GM19240 (cell line): ENCODE results near the gene SRGAP1.
"Not testable (repeated sequence)": the region's sequence is repeated elsewhere in the genome, so short reads cannot be mapped to it uniquely, and the experiment has no call there.

ENCODE experiments used
- DNase-seq: peaks from one replicate; pipeline ENCODE4 v3.0.0; 2011; ENCODE audit warnings: low spot score; ENCODE audit not compliant: insufficient read length

SRGAP1 gene

GRCh38 chr12:64193931-64194330 lies 349.4 kb downstream of the SRGAP1 start:
- DNase-seq, result no peak

- DNase-seq, result no peak
Observed at GRCh38 chr12:64194333-64195149, 350.0 kb downstream of the SRGAP1 start.

DNA sequence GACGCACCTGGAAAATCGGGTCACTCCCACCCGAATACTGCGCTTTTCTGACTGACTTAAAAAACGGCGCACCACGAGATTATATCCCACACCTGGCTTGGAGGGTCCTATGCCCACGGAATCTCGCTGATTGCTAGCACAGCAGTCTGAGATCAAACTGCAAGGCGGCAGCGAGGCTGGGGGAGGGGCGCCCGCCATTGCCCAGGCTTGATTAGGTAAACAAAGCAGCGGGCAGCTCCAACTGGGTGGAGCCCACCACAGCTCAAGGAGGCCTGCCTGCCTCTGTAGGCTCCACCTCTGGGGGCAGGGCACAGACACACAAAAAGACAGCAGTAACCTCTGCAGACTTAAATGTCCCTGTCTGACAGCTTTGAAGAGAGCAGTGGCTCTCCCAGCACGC lies 351.3 kb downstream of the SRGAP1 start:
- DNase-seq, result not testable (repeated sequence)

DNA sequence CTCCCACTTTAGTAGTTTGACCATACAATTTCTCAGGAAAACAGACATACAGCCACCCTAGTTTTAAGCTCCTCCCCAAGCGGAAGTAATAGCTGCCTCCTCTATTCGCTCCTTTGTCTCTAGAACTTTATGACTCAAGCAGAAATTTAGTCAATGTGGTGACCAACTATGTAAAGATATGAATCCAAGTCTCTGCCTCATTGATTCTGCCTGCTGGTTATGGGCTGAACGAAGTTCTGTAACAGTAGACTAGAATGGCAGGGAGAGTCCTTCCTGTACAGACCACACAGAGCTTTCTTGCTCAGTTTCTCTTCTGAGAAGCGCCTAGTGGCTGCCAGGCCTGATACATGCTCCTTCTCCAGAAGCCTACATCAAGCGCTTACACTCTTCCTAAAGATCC lies 358.5 kb downstream of the SRGAP1 start:
- DNase-seq, result no peak

DNA sequence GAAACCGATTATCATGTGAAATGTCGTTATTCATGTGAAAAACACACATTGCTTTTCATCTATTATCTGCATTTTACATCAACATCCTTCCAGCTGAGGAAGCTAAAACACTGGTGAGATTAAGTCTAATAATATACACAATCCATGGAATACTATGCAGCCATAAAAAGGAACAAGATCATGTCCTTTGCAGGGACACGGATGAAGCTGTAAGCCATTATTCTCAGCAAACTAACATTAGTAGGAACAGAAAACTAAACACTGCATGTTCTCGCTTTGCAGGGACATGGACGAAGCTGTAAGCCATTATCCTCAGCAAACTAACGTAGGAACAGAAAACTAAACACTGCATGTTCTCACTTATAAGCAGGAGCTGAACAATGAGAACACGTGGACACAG lies 359.3 kb downstream of the SRGAP1 start:
- no peak for DNase-seq

DNA sequence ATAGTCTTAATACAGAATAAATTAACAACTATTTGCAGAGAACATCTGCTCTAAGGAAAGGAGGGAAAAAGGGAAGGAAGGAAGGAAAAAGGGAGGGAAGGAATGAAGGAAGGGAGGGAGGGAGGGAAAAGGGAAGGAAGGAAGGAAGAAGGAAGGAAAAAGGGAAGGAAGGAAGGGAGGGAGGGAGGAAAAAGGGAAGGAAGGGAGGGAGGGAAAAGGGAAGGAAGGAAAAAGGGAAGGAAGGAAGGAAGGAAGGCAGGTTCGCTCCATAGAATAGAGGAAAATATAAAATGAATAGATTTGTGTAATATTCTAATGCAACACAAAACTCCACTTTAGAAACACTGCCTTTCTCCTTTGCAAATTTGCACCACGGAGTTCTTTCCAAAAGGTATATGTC lies 361.0 kb downstream of the SRGAP1 start:
- no peak for DNase-seq

GRCh38 chr12:64207453-64207852 lies 363.0 kb downstream of the SRGAP1 start:
- DNase-seq, result no peak
